Central memory CD8-positive, alpha-beta T cell (primary cell): Measurements from ENCODE around the gene A4GALT.

ENCODE experiments used
- ATAC-seq: fragments of 150-1000 bp; cut with Tn5 transposase; replicated peaks from 2 replicates; pipeline ENCODE4 v1.10.0; 2022; ENCODE audit warnings: mild to moderate bottlenecking, moderate FRiP score, moderate number of reproducible peaks; ENCODE audit not compliant: poor library complexity, severe bottlenecking; ENCODE audit errors: extremely low read depth
- DNase-seq, 2 donors: peaks; one replicate each; pipeline ENCODE4 v3.0.0; 2021; ENCODE audit warnings: low spot score in 2 of 2
- H3K27ac Mint-ChIP-seq: one replicate; pipeline ENCODE4 v1.8.0; 2022; ENCODE audit warnings: low read depth, mild to moderate bottlenecking, moderate library complexity, mixed read lengths
- H3K27me3 Mint-ChIP-seq: one replicate; pipeline ENCODE4 v1.8.0; 2022; ENCODE audit warnings: mixed read lengths
- H3K36me3 Mint-ChIP-seq: one replicate; pipeline ENCODE4 v1.8.0; 2022; ENCODE audit warnings: mild to moderate bottlenecking, moderate library complexity, mixed read lengths; ENCODE audit not compliant: insufficient read depth
- H3K4me1 Mint-ChIP-seq: one replicate; pipeline ENCODE4 v1.8.0; 2022; ENCODE audit warnings: mixed read lengths
- H3K4me3 Mint-ChIP-seq: one replicate; pipeline ENCODE4 v1.8.0; 2022; ENCODE audit warnings: mild to moderate bottlenecking, moderate library complexity, mixed read lengths
- H3K9me3 Mint-ChIP-seq: one replicate; pipeline ENCODE4 v1.8.0; 2022; ENCODE audit warnings: mixed read lengths

A4GALT gene

DNA sequence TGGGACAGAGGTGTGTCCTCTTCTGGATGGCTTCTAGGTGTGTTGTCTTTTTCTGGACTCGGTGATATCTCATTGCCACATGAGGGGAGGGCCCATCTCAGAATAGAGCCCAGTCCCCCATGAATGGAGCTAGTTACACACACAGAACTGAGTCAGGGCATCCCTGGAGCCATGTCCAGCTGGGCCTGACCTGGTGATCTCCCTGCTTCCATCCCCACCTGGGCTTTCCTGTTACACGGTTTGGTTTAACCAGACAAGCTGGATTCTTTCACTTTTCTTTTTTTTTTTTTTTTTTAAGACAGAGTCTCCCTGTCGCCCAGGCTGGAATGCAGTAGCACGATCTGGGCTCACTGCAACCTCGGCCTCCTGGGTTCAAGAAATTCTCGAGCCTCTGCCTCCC, 6.1 kb upstream of the A4GALT start:
- peaks cover 51% of the 10 kb centered on the region for H3K27me3 Mint-ChIP-seq
- no peaks in the 10 kb centered on the region for H3K36me3 Mint-ChIP-seq
- DNase-seq (no peak), ATAC-seq (no peak)
- H3K27ac Mint-ChIP-seq = no peak overlapping the region
- H3K4me1 Mint-ChIP-seq = peaks cover under 1% of the 10 kb centered on the region
- no peaks in the 10 kb centered on the region for H3K9me3 Mint-ChIP-seq
- no peak overlapping the region for H3K4me3 Mint-ChIP-seq

DNA sequence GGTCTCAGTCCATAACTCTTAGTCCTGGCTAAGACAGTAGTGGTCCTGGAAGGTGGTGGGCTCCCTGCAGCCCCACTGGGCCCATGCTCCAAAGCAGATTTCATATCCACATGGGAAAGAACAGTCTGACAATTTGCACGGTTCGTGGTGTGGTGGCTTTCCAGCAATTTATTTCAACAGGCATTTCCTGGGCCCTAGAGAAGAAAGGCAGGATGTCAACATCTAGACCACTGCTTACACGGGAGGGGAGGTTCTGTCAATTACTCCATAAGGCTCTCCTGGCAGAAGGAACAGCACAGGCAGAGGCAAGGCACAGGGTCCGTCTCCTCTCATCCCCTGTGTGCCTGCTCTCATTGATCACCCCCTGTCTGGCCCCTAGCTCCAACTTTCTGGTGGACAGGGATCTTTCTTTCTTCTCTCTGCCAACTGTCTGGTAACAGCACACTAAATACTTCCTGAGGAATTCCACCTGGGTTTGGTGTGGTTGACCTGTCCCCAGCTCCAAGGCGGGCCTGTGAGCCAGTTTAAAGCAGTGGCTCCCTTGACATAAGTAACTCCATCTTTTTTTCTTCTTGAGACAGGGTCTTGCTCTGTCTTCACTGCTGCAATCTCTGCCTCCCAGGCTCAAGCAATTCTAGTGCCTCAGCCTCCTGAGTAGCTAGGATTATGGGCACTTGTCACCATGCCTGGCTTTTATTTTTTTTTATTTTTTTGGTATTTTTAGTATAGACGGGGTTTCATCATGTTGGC, 5.1 kb upstream of the A4GALT start:
- H3K4me1 Mint-ChIP-seq = peaks cover 10% of the 10 kb centered on the region
- DNase-seq (no peak), ATAC-seq (no peak)
- H3K36me3 Mint-ChIP-seq = no peaks in the 10 kb centered on the region
- H3K27ac Mint-ChIP-seq = no peak overlapping the region
- no peak overlapping the region for H3K4me3 Mint-ChIP-seq
- H3K9me3 Mint-ChIP-seq = no peaks in the 10 kb centered on the region
- peaks cover 61% of the 10 kb centered on the region for H3K27me3 Mint-ChIP-seq

DNA sequence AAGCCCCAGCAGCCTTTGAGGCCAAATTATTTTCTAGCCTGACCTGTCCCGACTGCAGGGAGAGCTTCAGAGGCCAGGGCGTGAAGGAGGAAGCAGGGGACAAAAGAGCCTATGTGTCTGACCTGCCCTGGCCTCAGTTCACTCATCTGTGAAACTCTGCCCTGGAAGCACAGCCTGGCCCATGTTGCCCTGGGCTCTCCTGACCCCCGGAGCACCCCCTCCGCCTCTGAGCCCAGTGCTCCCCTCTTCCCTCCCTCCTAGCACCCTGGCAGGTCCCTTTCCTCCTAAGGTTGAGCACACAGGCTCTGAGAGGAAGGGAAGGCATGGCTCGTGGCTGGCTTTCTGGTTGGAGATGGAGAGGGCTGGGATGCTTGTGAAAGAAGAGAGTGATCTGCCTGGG, 3.4 kb upstream of the A4GALT start:
- peaks cover 17% of the 10 kb centered on the region for H3K4me1 Mint-ChIP-seq
- no peak overlapping the region for H3K4me3 Mint-ChIP-seq
- no peak for DNase-seq
- no peaks in the 10 kb centered on the region for H3K36me3 Mint-ChIP-seq
- peaks cover 72% of the 10 kb centered on the region for H3K27me3 Mint-ChIP-seq
- no peaks in the 10 kb centered on the region for H3K9me3 Mint-ChIP-seq
- H3K27ac Mint-ChIP-seq = no peak overlapping the region
- no peak for ATAC-seq

DNA sequence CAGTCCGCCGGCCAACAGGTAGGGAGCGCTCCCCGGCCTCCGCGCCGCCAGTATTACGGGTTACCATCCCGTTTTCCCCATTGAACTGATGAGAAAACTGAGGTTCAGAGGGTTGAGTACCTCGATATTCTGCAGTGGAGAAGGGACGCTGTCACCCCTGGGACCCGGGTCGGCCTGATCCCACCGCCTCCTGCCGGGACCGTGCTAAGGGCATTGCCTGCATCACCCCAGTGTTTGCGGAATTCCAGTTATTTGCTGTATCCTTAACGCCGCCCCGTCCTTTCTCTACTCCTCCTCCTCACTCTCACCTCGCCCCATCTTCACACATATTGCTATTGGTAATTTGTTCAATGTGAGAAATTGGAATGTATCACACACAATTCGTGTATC, 370 bp upstream of the A4GALT start:
- H3K9me3 Mint-ChIP-seq = no peaks in the 10 kb centered on the region
- H3K27ac Mint-ChIP-seq = no peak overlapping the region
- H3K27me3 Mint-ChIP-seq = peaks cover 83% of the 10 kb centered on the region
- no peaks in the 10 kb centered on the region for H3K36me3 Mint-ChIP-seq
- H3K4me3 Mint-ChIP-seq = peak overlapping the region; percentile 74
- DNase-seq (no peak), ATAC-seq (no peak)
- peaks cover 24% of the 10 kb centered on the region for H3K4me1 Mint-ChIP-seq

DNA sequence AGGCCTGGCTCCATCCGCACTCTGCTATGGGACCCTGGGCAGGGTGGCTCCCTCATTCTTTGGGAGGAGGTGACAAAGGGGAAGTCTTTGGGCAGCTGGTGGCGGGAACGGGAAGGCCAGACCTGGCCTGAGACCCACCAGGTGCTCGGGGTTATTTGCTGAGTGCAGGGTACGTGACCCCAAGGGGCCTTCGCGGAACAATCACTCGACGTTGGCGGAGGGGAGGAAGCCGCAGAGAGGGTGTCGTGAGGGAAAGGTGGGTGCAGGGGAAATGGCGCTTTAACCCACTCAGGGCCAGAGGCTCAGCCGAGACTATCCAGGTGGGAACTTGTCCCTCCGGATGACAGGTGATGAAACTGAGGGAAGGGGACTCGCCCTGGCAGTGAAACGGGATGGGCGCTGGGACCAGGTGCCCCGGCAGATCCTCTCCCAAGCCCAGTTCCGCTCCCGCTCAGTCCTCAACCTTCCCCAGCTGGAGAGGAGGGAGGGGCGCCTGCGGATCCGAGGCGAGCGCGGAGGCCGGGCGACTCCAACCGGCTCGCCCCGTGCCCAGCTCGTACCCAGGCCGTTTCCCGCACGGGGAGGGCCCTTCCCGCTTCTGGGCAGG, 911 bp downstream of the A4GALT start:
- Mint-ChIP-seq H3K27me3 (peaks cover 83% of the 10 kb centered on the region), H3K36me3 (no peaks in the 10 kb centered on the region), H3K9me3 (no peaks in the 10 kb centered on the region), H3K4me1 (peaks cover 24% of the 10 kb centered on the region), H3K27ac (no peak overlapping the region), H3K4me3 (peak overlapping the region; percentile 76)
- ATAC-seq (no peak), DNase-seq (no peak)

DNA sequence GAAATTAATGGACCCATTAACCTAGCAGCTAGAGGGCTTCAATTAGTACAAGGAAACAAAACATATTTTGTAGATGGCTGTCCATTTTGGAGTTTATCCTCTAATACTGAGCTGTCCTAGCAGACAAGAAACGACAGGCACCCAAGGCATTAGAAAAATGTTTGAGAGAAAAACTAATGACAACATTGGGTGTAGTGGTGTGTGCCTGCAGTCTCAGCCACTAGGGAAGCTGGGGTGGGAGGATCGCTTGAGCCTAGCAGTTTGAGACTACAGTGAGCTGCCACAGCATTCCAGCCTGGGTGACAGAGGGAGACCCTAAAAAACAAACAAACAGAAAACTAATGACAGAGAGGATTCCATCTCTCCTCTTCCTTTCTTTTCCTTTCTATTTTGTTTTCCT, 1.5 kb downstream of the A4GALT start:
- DNase-seq = no peak
- Mint-ChIP-seq H3K36me3 (no peaks in the 10 kb centered on the region), H3K9me3 (no peaks in the 10 kb centered on the region), H3K4me3 (peak overlapping the region; percentile 76), H3K27me3 (peaks cover 88% of the 10 kb centered on the region), H3K4me1 (peaks cover 24% of the 10 kb centered on the region), H3K27ac (no peak overlapping the region)
- ATAC-seq = no peak

DNA sequence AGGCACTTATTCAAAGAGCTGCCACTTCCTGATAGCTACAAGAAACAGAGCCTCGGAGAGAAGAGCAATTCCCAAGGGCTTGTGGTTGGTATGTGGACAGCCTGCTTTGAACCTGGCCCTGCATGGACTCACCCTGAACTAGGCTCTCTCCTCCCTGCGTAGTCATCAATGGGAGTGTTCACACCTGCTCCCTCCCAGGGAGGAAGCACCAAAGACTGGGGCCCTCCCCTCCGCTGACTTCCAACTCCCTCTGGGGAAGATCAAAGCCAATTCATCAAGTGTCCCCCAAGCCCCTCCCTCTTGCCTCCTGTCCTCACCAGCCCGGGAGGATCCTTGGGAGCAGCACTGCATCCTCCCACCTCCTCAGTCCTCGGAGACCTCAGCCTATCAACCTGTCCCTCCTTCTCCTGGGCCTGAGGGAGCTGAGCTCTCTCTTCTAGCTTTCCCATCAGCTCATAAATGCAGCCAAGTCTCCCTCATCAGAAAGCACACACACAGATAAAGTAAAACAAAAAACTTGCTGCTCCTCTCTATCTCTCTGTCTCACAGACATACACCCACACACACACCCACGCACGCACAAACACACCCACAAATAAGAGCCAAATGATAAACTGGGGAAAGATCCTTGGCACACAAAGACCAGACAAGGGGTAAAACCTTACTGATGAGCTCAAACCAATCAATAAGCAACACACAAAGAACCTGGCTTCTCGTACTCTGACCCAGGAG, 3.3 kb downstream of the A4GALT start:
- Mint-ChIP-seq H3K36me3 (no peaks in the 10 kb centered on the region), H3K9me3 (no peaks in the 10 kb centered on the region), H3K4me1 (peaks cover 24% of the 10 kb centered on the region), H3K4me3 (no peak overlapping the region), H3K27ac (no peak overlapping the region), H3K27me3 (peaks cover 82% of the 10 kb centered on the region)
- ATAC-seq = no peak
- DNase-seq = no peak

DNA sequence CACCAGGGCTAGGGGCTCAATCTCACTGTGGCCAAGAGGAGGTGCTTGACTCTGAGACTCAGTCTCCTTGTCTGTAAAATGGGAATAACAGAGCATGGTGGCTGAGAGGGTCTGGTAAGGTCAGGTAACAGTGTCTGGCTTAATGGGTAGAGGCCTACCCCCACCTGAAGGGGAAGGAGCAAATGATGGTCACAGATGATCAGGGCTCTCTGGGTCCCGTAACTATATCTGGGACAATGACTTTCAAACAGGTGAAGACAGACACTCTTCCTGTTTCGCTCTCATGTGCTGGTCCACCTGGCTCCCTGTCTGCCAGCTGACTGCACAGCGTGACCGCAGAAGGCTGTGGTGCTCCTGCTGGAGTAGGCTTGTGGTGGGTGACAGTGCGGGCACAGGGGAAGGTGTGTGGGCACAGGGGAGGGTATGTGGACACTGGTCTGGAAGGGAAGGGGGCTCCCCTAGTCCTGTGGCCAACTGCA, 4.0 kb downstream of the A4GALT start:
- H3K4me3 Mint-ChIP-seq = no peak overlapping the region
- ATAC-seq (no peak), DNase-seq (no peak)
- H3K36me3 Mint-ChIP-seq = no peaks in the 10 kb centered on the region
- H3K27ac Mint-ChIP-seq = no peak overlapping the region
- peaks cover 23% of the 10 kb centered on the region for H3K4me1 Mint-ChIP-seq
- H3K27me3 Mint-ChIP-seq = peaks cover 82% of the 10 kb centered on the region
- H3K9me3 Mint-ChIP-seq = no peaks in the 10 kb centered on the region

DNA sequence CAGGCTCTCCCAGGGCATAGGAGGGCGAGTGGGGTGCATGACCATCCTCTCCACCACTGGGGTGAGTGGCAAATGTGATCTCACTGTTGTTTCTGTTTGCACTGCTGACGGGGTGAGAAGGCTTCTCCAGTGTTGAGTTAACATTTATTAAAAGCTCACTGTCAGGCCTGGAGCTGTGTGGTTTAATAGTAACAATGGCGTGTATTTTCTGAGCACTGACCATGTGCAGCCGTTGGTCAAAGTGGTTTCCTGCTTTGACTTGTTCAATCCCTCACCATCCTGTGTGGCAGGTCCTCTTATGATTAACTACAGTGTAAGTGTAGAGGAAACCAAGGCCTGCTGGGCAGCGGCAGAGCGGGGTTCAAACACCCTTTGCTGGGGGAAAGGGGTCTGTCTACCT, 4.4 kb downstream of the A4GALT start:
- DNase-seq (no peak), ATAC-seq (no peak)
- no peak overlapping the region for H3K4me3 Mint-ChIP-seq
- no peaks in the 10 kb centered on the region for H3K9me3 Mint-ChIP-seq
- H3K27me3 Mint-ChIP-seq = peaks cover 82% of the 10 kb centered on the region
- H3K27ac Mint-ChIP-seq = no peak overlapping the region
- peaks cover 18% of the 10 kb centered on the region for H3K4me1 Mint-ChIP-seq
- no peaks in the 10 kb centered on the region for H3K36me3 Mint-ChIP-seq

DNA sequence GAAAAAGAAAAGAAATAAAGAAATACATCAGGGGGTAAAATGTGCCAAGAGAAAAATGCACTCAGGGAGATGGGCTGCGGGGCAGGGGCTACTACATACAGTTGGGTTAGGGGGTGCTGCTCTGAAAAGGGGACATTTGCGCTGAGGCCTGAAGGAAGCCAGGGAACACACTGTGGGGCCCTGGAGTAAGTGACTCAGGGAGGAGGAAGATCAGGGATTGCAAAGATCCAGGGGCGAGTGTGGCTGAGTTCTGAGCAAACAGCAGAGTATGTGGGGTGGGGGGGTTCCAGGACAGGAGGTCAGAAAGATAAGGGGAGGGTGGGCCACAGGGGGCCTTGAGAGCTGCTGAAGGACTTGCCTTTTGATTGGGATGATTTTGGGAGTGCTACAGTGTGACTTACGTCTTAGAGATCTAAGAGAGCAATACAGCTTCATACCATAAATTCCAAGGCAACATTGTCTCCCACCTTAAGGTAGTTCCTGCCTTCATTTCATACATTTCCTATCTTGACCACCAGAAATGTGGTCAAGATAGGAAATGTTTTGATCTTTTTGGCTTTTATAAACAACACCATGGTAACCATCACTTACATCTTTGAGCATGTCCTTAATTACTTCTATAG, 5.8 kb downstream of the A4GALT start:
- Mint-ChIP-seq H3K9me3 (no peaks in the 10 kb centered on the region), H3K27ac (no peak overlapping the region), H3K4me1 (peaks cover 14% of the 10 kb centered on the region), H3K4me3 (no peak overlapping the region), H3K36me3 (no peaks in the 10 kb centered on the region), H3K27me3 (peaks cover 78% of the 10 kb centered on the region)
- DNase-seq = no peak
- ATAC-seq = no peak

DNA sequence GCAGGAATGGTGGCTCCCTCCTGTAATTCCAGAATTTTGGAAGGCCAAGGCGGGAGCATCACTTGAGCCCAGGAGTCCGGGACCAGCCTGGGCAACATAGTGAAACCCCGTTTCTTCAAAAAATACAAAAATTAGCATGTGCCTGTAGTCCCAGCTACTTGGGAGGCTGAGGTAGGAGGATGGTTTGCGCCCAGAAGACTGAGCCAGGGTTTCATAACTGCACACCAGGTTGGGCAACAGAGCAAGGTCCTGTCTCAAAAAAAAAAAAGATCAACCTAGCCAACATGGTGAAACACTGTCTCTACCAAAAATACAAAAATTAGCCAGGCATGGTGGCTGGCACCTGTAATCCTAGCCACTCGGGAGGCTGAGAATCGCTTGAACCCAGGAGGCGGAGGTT, 6.4 kb downstream of the A4GALT start:
- ATAC-seq (no peak), DNase-seq (no peak)
- Mint-ChIP-seq H3K9me3 (no peaks in the 10 kb centered on the region), H3K4me1 (peaks cover 10% of the 10 kb centered on the region), H3K27ac (no peak overlapping the region), H3K4me3 (no peak overlapping the region), H3K27me3 (peaks cover 73% of the 10 kb centered on the region), H3K36me3 (no peaks in the 10 kb centered on the region)

DNA sequence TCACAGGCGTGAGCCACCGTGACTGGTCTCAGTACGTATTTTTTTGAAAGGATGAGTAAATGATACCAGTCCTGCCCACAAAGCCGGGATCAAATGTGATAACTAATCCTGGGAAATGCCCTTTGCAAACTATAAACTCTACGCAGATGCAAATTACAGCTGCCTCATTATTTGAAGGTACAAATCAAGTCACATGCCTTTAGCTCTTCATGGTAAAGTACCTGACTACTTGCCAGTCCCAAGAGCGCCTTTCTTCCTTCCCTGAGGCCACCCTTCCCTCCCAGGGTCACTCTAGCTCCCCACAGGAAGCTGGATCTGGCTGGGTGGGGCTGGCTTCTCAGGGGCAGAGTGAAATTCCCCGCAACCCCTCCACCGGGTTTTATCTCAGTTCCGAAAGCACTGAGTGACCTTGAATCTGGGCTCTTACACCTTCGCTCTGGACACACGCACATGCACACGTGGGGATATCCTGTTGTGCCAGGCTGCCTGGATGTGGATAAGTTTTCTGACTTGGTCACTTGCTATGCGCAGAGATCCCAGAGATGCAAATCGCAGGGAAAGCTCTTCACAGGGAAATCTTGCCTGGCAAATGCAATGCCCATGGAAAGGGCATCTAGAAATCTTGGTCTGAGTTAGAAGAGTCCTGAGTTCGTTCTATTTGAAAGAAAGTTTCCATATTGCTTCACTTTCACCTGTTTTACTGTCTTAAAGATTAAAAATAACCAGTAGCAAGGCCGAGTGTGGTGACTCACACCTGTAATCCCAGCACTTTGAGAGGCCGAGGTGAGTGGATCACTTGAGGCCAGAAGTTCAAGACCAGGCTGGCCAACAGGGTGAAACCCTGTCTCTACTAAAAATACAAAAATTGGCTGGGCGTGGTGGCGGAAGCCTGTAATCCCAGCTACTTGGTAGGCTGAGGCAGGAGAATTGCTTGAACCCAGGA, 8.5 kb downstream of the A4GALT start:
- Mint-ChIP-seq H3K27me3 (peaks cover 51% of the 10 kb centered on the region), H3K4me1 (no peaks in the 10 kb centered on the region)
- no peak for ATAC-seq

More for the DNA sequence above, 8.5 kb downstream of the A4GALT start:
- DNase-seq = no peak
- no peaks in the 10 kb centered on the region for H3K36me3 Mint-ChIP-seq
- no peak overlapping the region for H3K27ac Mint-ChIP-seq
- H3K9me3 Mint-ChIP-seq = no peaks in the 10 kb centered on the region
- H3K4me3 Mint-ChIP-seq = no peak overlapping the region
